Sigmoid colon (tissue), 7 donors: ENCODE results near the gene SCYGR2. TPM values are rescaled to one million over a fixed set of nuclear protein-coding genes. Genes with fewer than 3 reads are reported as not detected.

Source experiments
- DNase-seq: peaks from one replicate; pipeline ENCODE4 v3.0.0-alpha.2; 2019
- H3K27ac ChIP-seq, 4 donors: fragments of 200-600 bp; sonication (generic); one replicate each; pipeline ENCODE4 v1.5.1; 2016 to 2019; ENCODE audit warnings: mild to moderate bottlenecking in 1 of 4
- H3K27me3 ChIP-seq, 3 donors: fragments of 200-600 bp; sonication (generic); one replicate each; pipeline ENCODE4 v1.5.1; 2019; ENCODE audit warnings: mild to moderate bottlenecking in 1 of 3
- H3K36me3 ChIP-seq, 4 donors: fragments of 200-600 bp; sonication (generic); one replicate each; pipeline ENCODE4 v1.5.1; 2016 to 2019
- H3K4me1 ChIP-seq, 4 donors: fragments of 200-600 bp; sonication (generic); one replicate each; pipeline ENCODE4 v1.5.1; 2017 to 2019
- H3K4me3 ChIP-seq, 4 donors: fragments of 200-600 bp; sonication (generic); one replicate each; pipeline ENCODE4 v1.5.1; 2017 to 2019; ENCODE audit warnings: mild to moderate bottlenecking in 2 of 4, moderate library complexity in 1 of 4
- H3K9me3 ChIP-seq, 4 donors: fragments of 200-600 bp in 3 of 4; sonication (generic) in 3 of 4; one replicate each; pipeline versions ENCODE4 v1.5.1 to v1.6.1; 2013 to 2019
- EP300 ChIP-seq, 4 donors: sonication (generic); formaldehyde crosslinking; IDR thresholded peaks; one replicate each; pipeline ENCODE4 v1.6.1; 2017; ENCODE audit warnings: antibody characterized with exemption in 4 of 4
- POLR2A ChIP-seq, 2 donors: fragments of 450-650 bp; IDR thresholded peaks; one replicate each; pipeline ENCODE4 v1.6.1; 2016; ENCODE audit warnings: antibody characterized with exemption in 2 of 2, mild to moderate bottlenecking in 2 of 2, moderate library complexity in 2 of 2
- POLR2AphosphoS5 ChIP-seq, 4 donors: sonication (generic); formaldehyde crosslinking; IDR thresholded peaks; one replicate each; pipeline ENCODE4 v1.6.1; 2017; ENCODE audit warnings: antibody characterized with exemption in 4 of 4
- WGBS, 2 donors: extraction: QIAGEN DNeasy Blood & Tissue Kit; methylation state at CpG; one replicate each; pipeline ENCODE4 v1.1.7; 2013; 5-methylcytosine and 5-hydroxymethylcytosine counted together
- intact Hi-C: fragments of 100-400 bp; cut with DNase I; formaldehyde crosslinking; loops from one replicate; pipeline ENCODE4 v1.15.1; 2023
- polyA plus RNA-seq, 3 donors: library from polyadenylated mRNA; stranded (reverse); fragments of 200-250 nt; gene quantifications; one replicate each; pipeline ENCODE4 v1.2.3, GENCODE V29; 2013
- total RNA-seq, 4 donors: library from RNA; depleted of rRNA; stranded (reverse); fragments of >200 nt; gene quantifications; one replicate each; pipeline ENCODE4 v1.1.0, GENCODE V29; 2016
- TF ChIP-seq, protein P1 (sequence below), 4 experiments: fragments of 450-650 bp in 3 of 4; fragments of 200-600 bp in 1 of 4; IDR thresholded peaks; one replicate each; pipeline ENCODE4 v1.5.1; 2016 to 2019; ENCODE audit warnings: antibody characterized with exemption in 4 of 4, mild to moderate bottlenecking in 3 of 4, moderate library complexity in 2 of 4
- donor health status: healthy with polysubstance abuse.
- donor health status: Bipolar disorder and iron deficiency.
- donor health status: healthy.

Gene SCYGR2
- total and polyA plus RNA-seq, 7 donors, result not detected

DNA sequence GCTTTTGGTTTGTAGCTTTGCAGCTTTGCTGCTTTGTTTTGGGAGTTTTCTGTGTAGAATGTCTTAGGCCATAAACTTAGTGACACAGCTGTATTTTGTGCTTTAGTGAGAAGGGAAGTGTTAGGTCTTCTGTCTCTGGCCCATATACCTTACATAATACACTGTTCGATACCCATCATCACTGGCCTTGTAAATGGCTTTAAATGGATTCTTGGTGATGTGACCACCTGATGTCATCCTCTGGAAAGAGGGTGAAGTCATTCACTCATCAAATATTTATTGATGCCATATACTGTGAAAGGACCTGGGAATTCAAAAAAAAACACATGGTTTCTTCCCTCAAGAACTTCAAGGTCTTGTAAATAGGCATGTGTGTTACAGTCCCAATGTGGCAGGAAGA lies 18.9 kb upstream of the SCYGR2 start:
- DNase-seq, result no peak
- Histone ChIP-seq H3K4me1 (no peaks in the 10 kb centered on the region), H3K36me3 (no peaks in the 10 kb centered on the region), H3K27ac (no peak overlapping the region), H3K27me3 (no peaks in the 10 kb centered on the region), H3K9me3 (peaks cover 0 to 5% (median 2%) of the 10 kb centered on the region in 4 donors), H3K4me3 (no peak overlapping the region)
- 63 to 91% methylated on average over 1 of the region's 1 CpG for WGBS, 2 donors
- intact Hi-C loops, result no loop called here
- no peak for TF ChIP-seq EP300 (IDR thresholded peaks at IDR 0.05)
- no peak for TF ChIP-seq POLR2A (IDR thresholded peaks at IDR 0.05)
- no peak for TF ChIP-seq POLR2AphosphoS5 (IDR thresholded peaks at IDR 0.05)
- TF ChIP-seq, protein P1, sequence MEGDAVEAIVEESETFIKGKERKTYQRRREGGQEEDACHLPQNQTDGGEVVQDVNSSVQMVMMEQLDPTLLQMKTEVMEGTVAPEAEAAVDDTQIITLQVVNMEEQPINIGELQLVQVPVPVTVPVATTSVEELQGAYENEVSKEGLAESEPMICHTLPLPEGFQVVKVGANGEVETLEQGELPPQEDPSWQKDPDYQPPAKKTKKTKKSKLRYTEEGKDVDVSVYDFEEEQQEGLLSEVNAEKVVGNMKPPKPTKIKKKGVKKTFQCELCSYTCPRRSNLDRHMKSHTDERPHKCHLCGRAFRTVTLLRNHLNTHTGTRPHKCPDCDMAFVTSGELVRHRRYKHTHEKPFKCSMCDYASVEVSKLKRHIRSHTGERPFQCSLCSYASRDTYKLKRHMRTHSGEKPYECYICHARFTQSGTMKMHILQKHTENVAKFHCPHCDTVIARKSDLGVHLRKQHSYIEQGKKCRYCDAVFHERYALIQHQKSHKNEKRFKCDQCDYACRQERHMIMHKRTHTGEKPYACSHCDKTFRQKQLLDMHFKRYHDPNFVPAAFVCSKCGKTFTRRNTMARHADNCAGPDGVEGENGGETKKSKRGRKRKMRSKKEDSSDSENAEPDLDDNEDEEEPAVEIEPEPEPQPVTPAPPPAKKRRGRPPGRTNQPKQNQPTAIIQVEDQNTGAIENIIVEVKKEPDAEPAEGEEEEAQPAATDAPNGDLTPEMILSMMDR (IDR thresholded peaks at IDR 0.05), result no peak

DNA sequence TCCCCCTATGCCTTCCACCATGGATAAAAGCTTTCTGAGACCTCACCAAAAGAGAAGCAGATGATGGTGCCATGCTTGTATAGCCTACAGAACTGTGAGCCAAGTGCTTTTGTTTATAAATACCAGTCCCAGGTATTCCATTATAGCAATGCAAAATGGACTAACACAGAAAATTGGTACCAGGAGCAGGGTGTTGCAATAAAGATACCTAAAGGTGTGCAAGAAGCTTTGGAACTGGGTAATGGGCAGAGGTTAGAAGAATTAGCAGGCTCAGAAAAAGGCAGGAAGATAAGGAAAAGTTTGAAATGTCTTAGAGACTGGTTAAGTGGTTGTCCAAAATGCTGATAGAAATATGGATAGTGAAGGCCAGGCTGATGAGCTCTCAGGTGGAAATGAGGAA lies 16.3 kb upstream of the SCYGR2 start:
- no peak for DNase-seq
- Histone ChIP-seq H3K4me1 (no peaks in the 10 kb centered on the region), H3K9me3 (peaks cover 0 to 5% (median 2%) of the 10 kb centered on the region in 4 donors), H3K36me3 (no peaks in the 10 kb centered on the region), H3K4me3 (no peak overlapping the region), H3K27ac (no peak overlapping the region), H3K27me3 (no peaks in the 10 kb centered on the region)
- intact Hi-C loops, result no loop called here
- TF ChIP-seq POLR2AphosphoS5 (IDR thresholded peaks at IDR 0.05) (no peak), EP300 (IDR thresholded peaks at IDR 0.05) (no peak), POLR2A (IDR thresholded peaks at IDR 0.05) (no peak)
- TF ChIP-seq, protein P1 (IDR thresholded peaks at IDR 0.05), result no peak

DNA sequence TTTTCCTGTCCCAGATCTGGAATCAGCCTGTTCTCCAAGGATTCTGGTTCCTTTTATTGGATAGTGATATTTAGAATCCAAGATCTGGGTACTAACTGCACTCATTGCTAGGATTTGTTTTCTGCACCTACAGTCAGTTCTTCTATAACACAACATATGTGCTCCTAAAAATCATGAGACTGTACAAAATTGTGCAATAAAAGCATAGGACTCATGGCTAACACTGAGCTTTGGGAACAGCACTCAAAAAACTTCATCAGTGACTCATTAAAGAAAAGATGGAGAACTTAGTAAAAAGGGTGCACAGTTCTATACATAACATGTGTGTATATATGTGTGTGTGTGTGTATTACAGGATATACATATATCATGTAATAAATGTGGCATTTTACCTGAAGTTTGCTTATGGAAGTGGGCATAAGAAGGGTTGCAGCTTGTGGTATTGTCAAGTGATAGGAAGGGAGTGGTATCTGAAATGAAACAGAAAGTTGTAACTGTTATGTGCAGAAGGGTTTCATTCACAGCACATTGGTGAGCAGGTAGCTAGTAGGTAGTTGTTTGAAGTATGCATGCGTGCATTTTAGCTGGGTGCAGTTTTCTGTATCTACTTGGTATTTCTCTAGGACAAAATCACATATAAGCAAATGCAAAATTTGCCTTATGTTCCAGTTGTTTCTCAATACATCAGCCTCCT lies 5.9 kb upstream of the SCYGR2 start:
- no peak for TF ChIP-seq EP300 (IDR thresholded peaks at IDR 0.05)
- no peaks in the 10 kb centered on the region for H3K4me1 ChIP-seq
- 66 to 69% methylated on average over 1 of the region's 1 CpG for WGBS, 2 donors

DNA sequence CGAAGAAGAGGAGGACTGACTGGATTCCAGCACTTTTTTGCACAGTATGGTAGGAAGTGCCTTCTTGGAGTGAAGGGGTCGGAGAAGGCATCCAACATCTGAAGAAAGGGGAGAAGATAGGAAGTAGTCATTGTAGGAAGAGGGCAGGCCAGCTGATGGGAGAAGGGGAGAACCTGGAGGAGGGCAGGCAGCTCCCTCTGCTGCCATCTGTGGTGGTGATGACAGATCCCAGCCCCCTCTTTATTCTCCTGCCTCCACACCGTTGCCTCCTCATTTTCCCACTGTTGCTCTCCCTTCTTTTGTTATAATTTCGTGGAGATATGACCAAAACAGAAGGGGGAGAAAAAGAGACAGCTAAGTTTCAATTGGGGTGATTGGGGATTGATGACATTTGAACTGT lies 2.9 kb upstream of the SCYGR2 start:
- Histone ChIP-seq H3K36me3 (no peaks in the 10 kb centered on the region), H3K9me3 (no peaks in the 10 kb centered on the region), H3K27me3 (no peaks in the 10 kb centered on the region), H3K4me3 (no peak overlapping the region), H3K4me1 (no peaks in the 10 kb centered on the region), H3K27ac (no peak overlapping the region)
- TF ChIP-seq EP300 (IDR thresholded peaks at IDR 0.05), result no peak
- TF ChIP-seq, protein P1 (IDR thresholded peaks at IDR 0.05), result no peak
- TF ChIP-seq POLR2AphosphoS5 (IDR thresholded peaks at IDR 0.05), result no peak
- TF ChIP-seq POLR2A (IDR thresholded peaks at IDR 0.05), result no peak
- intact Hi-C loops, result no loop called here
- no peak for DNase-seq
- WGBS, 2 donors, result 64 to 78% methylated on average over 4 of the region's 4 CpGs

More for the DNA sequence above, 5.9 kb upstream of the SCYGR2 start:
- no peaks in the 10 kb centered on the region for H3K27me3 ChIP-seq
- no peak for DNase-seq
- intact Hi-C loops, result no loop called here
- peaks cover 0 to 2% (median 0%) of the 10 kb centered on the region in 4 donors for H3K9me3 ChIP-seq
- no peak overlapping the region for H3K27ac ChIP-seq
- no peak overlapping the region for H3K4me3 ChIP-seq
- no peaks in the 10 kb centered on the region for H3K36me3 ChIP-seq

DNA sequence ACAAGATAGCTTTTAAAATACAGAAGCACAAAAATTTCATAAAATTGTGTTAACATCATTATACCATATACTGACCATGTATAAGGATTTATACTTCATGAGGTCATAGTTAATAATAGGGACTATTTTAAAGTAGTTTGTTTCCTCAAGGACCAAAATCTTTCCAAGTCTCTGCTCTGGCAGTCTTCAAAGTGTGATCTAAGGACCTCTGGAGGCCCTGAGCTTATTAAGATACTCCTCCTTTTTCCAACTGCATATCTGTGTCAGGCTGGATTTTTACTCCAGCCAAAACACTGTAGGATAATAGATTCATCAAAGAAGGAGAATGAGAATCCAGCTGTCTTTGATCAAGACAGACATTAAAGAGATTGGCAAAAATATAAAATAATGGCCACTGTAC lies 1.7 kb upstream of the SCYGR2 start:
- intact Hi-C loops, result no loop called here
- no peak overlapping the region for H3K4me3 ChIP-seq
- H3K4me1 ChIP-seq, result no peaks in the 10 kb centered on the region
- no peaks in the 10 kb centered on the region for H3K27me3 ChIP-seq
- no peak overlapping the region for H3K27ac ChIP-seq
- no peak for DNase-seq
- TF ChIP-seq EP300 (IDR thresholded peaks at IDR 0.05) (no peak), POLR2A (IDR thresholded peaks at IDR 0.05) (no peak), POLR2AphosphoS5 (IDR thresholded peaks at IDR 0.05) (no peak)
- TF ChIP-seq, protein P1 (IDR thresholded peaks at IDR 0.05), result no peak
- no peaks in the 10 kb centered on the region for H3K36me3 ChIP-seq
- H3K9me3 ChIP-seq, result no peaks in the 10 kb centered on the region
